A673 (cell line): ENCODE data around the gene ZNF283. TPM values are rescaled to one million over a fixed set of nuclear protein-coding genes. Genes with fewer than 3 reads are reported as not detected.

Source experiments
- BruUV-seq: library from RNA; stranded (reverse); fragments of 400-500 nt; replicated peaks from 2 replicates; lab custom pipeline; 2021; lab: Mats Ljungman, UMichigan
- CTCF ChIA-PET: fragments of 300-600 bp; sonication (Branson Sonifier 250); formaldehyde crosslinking; loops from one replicate; lab custom pipeline; 2022; ENCODE audit warnings: antibody characterized with exemption; lab: Charles Lee
- POLR2A ChIA-PET: fragments of 300-600 bp; sonication (Branson Sonifier 250); formaldehyde crosslinking; loops from one replicate; lab custom pipeline; 2022; ENCODE audit warnings: antibody characterized with exemption; ENCODE audit not compliant: low non-redundant PET; lab: Charles Lee
- DNase-seq: peaks from one replicate; pipeline ENCODE4 v3.0.0-alpha.2; 2015; ENCODE audit warnings: low spot score
- H3K27ac ChIP-seq: fragments of 200-600 bp; sonication (generic); 2 replicates; pipeline ENCODE4 v1.5.1; 2016; ENCODE audit warnings: mixed run types, low read depth, mild to moderate bottlenecking, mixed read lengths, antibody characterized with exemption, low read length; ENCODE audit not compliant: poor library complexity, severe bottlenecking
- H3K27me3 ChIP-seq: fragments of 200-600 bp; sonication (generic); replicated peaks from 2 replicates; pipeline ENCODE4 v1.6.1; 2017; ENCODE audit warnings: mixed run types, low read depth, mild to moderate bottlenecking, mixed read lengths, antibody characterized with exemption, low read length; ENCODE audit not compliant: insufficient read depth, poor library complexity
- H3K36me3 ChIP-seq: fragments of 200-600 bp; sonication (generic); 2 replicates; pipeline ENCODE4 v1.6.1; 2016; ENCODE audit warnings: mixed run types, mild to moderate bottlenecking, mixed read lengths, antibody characterized with exemption, low read length; ENCODE audit not compliant: insufficient read depth, poor library complexity, severe bottlenecking
- H3K4me1 ChIP-seq: fragments of 200-600 bp; sonication (generic); 2 replicates; pipeline ENCODE4 v1.6.1; 2017; ENCODE audit warnings: mixed run types, mild to moderate bottlenecking, mixed read lengths, antibody characterized with exemption, low read length; ENCODE audit not compliant: insufficient read depth, poor library complexity, severe bottlenecking
- H3K4me3 ChIP-seq: fragments of 200-600 bp; sonication (generic); 2 replicates; pipeline ENCODE4 v1.5.1; 2016; ENCODE audit warnings: low read depth, mixed run types, mild to moderate bottlenecking, mixed read lengths, low read length; ENCODE audit not compliant: poor library complexity, severe bottlenecking
- H3K9me3 ChIP-seq: fragments of 200-600 bp; sonication (generic); 2 replicates; pipeline ENCODE4 v1.6.1; 2016; ENCODE audit warnings: mixed run types, low read depth, mild to moderate bottlenecking, mixed read lengths, antibody characterized with exemption, low read length; ENCODE audit not compliant: poor library complexity, severe bottlenecking
- CTCF ChIP-seq: fragments of 300-800, 200-600 bp; sonication (generic); conservative IDR thresholded peaks from 2 replicates; pipeline ENCODE4 v1.5.1; 2017; ENCODE audit warnings: low read depth, mild to moderate bottlenecking, antibody characterized with exemption, low read length, moderate library complexity, mixed read lengths
- EZH2 ChIP-seq: fragments of 200-600 bp; sonication (generic); IDR thresholded peaks from 2 replicates; pipeline ENCODE4 v1.6.1; 2017; ENCODE audit warnings: borderline replicate concordance, low read depth, mild to moderate bottlenecking, mixed read lengths, antibody characterized with exemption, low read length; ENCODE audit not compliant: poor library complexity, severe bottlenecking
- intact Hi-C: fragments of 100-400 bp; cut with micrococcal nuclease; formaldehyde crosslinking; loops from one replicate; pipeline ENCODE4 v1.10.0; 2022; ENCODE audit not compliant: unreplicated experiment
- total RNA-seq: library from RNA; stranded (reverse); gene quantifications from 2 replicates; pipeline ENCODE4 v1.2.3, GENCODE V29; 2021

The ZNF283 gene
- total RNA-seq, 1 experiment from 2014 or later: 9.4 TPM

DNA sequence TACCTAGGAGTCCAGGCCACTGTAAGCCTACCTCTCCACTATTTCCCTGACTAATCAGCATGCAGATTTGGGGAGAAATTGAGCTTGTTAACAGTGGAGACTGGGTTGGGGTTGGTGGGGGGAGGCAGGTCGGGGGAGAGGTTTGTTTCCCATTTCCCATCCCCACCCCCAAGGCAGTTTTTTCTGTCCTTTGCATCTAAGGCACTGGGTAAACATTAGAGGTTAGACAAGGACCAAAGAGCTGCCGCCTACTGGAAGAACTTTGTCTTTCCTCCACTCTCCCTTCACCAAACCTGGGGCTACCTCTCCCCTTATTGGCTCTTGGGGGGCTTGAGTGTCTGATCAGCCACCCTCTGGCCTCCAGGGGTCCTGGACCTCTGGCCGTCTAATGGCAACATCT, 47.3 kb upstream of the ZNF283 start:
- POLR2A ChIA-PET: no interaction called here
- H3K27ac ChIP-seq: no peak overlapping the region
- peaks cover 7% of the 10 kb centered on the region for H3K27me3 ChIP-seq
- no peaks in the 10 kb centered on the region for H3K36me3 ChIP-seq
- CTCF ChIA-PET: no interaction called here
- H3K4me3 ChIP-seq: no peak overlapping the region
- TF ChIP-seq EZH2: no peak
- no peak for TF ChIP-seq CTCF
- H3K9me3 ChIP-seq: no peaks in the 10 kb centered on the region
- no TSS peak for BruUV-seq
- peaks cover 9% of the 10 kb centered on the region for H3K4me1 ChIP-seq
- DNase-seq: no peak
- intact Hi-C loops: no loop called here

GRCh38 chr19:43780706-43781525, 46.2 kb upstream of the ZNF283 start, which contains the start of gene KCNN4:
Gene KCNN4, minus strand, starts transcription at chr19:43780973. Its CDS starts 112 bp downstream, at chr19:43780861.
- no peak within 1 kb of the TSS for H3K4me3 ChIP-seq

GRCh38 chr19:43781630-43782310, 45.4 kb upstream of the ZNF283 start:
- POLR2A ChIA-PET: no interaction called here

More at GRCh38 chr19:43780706-43781525, 46.2 kb upstream of the ZNF283 start, which contains the start of gene KCNN4:
- peaks cover 9% of the 10 kb centered on the region for H3K4me1 ChIP-seq
- BruUV-seq: no TSS peak
- DNase-seq: no peak
- no peaks in the 10 kb centered on the region for H3K36me3 ChIP-seq
- no peak within 1 kb of the TSS for H3K27ac ChIP-seq
- TF ChIP-seq CTCF (no peak), EZH2 (no peak)
- ChIA-PET POLR2A (no interaction called here), CTCF (no interaction called here)
- intact Hi-C loops: no loop called here
- H3K9me3 ChIP-seq: no peaks in the 10 kb centered on the region
- no peaks in the 10 kb centered on the region for H3K27me3 ChIP-seq

More at GRCh38 chr19:43781630-43782310, 45.4 kb upstream of the ZNF283 start:
- Histone ChIP-seq H3K9me3 (no peaks in the 10 kb centered on the region), H3K4me3 (no peak overlapping the region), H3K4me1 (peaks cover 9% of the 10 kb centered on the region), H3K36me3 (no peaks in the 10 kb centered on the region), H3K27ac (no peak overlapping the region), H3K27me3 (no peaks in the 10 kb centered on the region)
- CTCF ChIA-PET: no interaction called here
- TF ChIP-seq CTCF: no peak
- TF ChIP-seq EZH2: no peak
- DNase-seq: no peak
- BruUV-seq: no TSS peak
- intact Hi-C loops: no loop called here
